ENCODE measurements around the gene SERPINA1. TPM values are rescaled to one million over a fixed set of nuclear protein-coding genes. Genes with fewer than 3 reads are reported as not detected.

SERPINA1 gene
- total RNA-seq, 1 experiment from 2014 or later: 10.5 TPM

DNA sequence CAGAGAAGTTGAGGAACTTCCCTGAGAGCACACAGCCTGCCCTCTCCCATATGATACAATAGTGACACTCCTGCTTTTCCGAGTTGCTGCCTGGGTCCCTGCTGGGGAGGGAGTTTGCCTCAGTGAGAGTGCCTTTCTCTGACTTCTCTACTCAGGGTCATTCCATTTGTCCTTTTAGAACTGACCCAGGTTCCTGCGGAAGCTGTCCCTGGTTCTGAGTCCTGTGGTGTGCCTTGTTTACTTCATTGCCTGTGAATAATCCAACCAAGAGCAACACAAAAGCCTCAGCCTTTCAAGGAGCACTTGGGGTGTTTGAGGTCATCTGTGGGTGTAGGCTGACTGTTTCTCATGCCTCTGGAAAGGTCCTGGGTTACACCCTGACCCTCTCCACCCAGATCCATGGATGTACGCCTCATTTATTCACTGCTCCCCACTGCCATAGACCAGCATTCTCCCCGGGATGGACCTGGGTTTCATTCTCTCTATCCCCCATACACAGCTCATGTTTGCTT lies 13.6 kb downstream of the SERPINA1 start:
- Histone ChIP-seq H2AFZ (ENCODE audit: low read length) (no peak overlapping the region), H3K4me2 (ENCODE audit: low read length) (no peak overlapping the region), H3K27me3 (ENCODE audit: low read length) (no peaks in the 10 kb centered on the region), H3K27ac (ENCODE audit: low read length) (no peak overlapping the region), H3K4me1 (ENCODE audit: insufficient read depth, low read length) (peaks cover 7% of the 10 kb centered on the region; the same call in 1 of the 2 replicates), H3K36me3 (ENCODE audit: low read depth, low read length) (no peaks in the 10 kb centered on the region), H3K9me2 (replicated peaks; ENCODE audit: low read length) (no peaks in the 10 kb centered on the region), H3F3A (ENCODE audit: low read length, unreplicated experiment) (no peaks in the 10 kb centered on the region), H3K4me3 (ENCODE audit: low read length) (no peak overlapping the region), H3K79me2 (ENCODE audit: low read length) (no peaks in the 10 kb centered on the region), H3K9ac (ENCODE audit: low read length) (no peak overlapping the region), H3K9me3 (ENCODE audit: low read length) (no peaks in the 10 kb centered on the region), H4K20me1 (ENCODE audit: low read length) (no peaks in the 10 kb centered on the region)
- DNase-seq: no peak
- no peak for TF ChIP-seq EZH2phosphoT487 (IDR thresholded peaks at IDR 0.05; ENCODE audit: borderline replicate concordance, low read length)
- TF ChIP-seq, protein P1, sequence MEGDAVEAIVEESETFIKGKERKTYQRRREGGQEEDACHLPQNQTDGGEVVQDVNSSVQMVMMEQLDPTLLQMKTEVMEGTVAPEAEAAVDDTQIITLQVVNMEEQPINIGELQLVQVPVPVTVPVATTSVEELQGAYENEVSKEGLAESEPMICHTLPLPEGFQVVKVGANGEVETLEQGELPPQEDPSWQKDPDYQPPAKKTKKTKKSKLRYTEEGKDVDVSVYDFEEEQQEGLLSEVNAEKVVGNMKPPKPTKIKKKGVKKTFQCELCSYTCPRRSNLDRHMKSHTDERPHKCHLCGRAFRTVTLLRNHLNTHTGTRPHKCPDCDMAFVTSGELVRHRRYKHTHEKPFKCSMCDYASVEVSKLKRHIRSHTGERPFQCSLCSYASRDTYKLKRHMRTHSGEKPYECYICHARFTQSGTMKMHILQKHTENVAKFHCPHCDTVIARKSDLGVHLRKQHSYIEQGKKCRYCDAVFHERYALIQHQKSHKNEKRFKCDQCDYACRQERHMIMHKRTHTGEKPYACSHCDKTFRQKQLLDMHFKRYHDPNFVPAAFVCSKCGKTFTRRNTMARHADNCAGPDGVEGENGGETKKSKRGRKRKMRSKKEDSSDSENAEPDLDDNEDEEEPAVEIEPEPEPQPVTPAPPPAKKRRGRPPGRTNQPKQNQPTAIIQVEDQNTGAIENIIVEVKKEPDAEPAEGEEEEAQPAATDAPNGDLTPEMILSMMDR (conservative IDR thresholded peaks at IDR 0.05; ENCODE audit: low read depth, low read length): no peak
- no peak for TF ChIP-seq EZH2 (IDR thresholded peaks at IDR 0.05; ENCODE audit: low read length, unreplicated experiment)
- ChIA-PET CTCF (no interaction called here), POLR2A (ENCODE audit: unreplicated experiment) (no interaction called here)
- ATAC-seq: no peak
- BruUV-seq (replicated peaks): no TSS peak
- intact Hi-C loops (cut with micrococcal nuclease): no loop called here

DNA sequence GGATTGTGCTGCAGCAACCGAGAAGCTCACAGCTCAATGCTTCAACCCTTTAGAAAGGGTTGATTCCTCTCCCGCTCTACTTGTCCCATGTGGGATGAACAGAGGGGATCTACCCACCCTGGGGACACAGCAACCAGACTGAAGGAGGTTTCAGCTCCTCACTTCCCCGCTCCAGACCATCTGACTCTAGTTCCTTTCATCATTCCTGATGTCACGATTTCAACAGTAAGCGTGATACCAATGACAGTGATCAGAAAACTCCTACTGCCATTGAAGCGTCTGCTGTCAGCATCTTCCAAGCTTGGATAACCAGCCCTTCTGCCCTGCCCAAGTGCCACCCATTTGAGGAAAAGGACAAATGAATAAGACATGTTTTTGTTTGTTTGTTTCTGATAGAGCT lies 14.3 kb downstream of the SERPINA1 start:
- DNase-seq: no peak
- H3K27ac ChIP-seq (ENCODE audit: low read length): peak overlapping the region; percentile 31
- intact Hi-C loops (cut with micrococcal nuclease): no loop called here
- H3K36me3 ChIP-seq (ENCODE audit: low read depth, low read length): no peaks in the 10 kb centered on the region
- peaks cover 7% of the 10 kb centered on the region; the same call in 1 of the 2 replicates for H3K4me1 ChIP-seq (ENCODE audit: insufficient read depth, low read length)
- no peak overlapping the region for H3K4me2 ChIP-seq (ENCODE audit: low read length)
- H4K20me1 ChIP-seq (ENCODE audit: low read length): no peaks in the 10 kb centered on the region
- H2AFZ ChIP-seq (ENCODE audit: low read length): no peak overlapping the region
- H3K79me2 ChIP-seq (ENCODE audit: low read length): no peaks in the 10 kb centered on the region
- H3K9me2 ChIP-seq (replicated peaks; ENCODE audit: low read length): no peaks in the 10 kb centered on the region
- no peaks in the 10 kb centered on the region for H3K27me3 ChIP-seq (ENCODE audit: low read length)
- no peaks in the 10 kb centered on the region for H3F3A ChIP-seq (ENCODE audit: low read length, unreplicated experiment)
- H3K9ac ChIP-seq (ENCODE audit: low read length): no peak overlapping the region
- POLR2A ChIA-PET (ENCODE audit: unreplicated experiment): no interaction called here
- TF ChIP-seq, protein P1 (conservative IDR thresholded peaks at IDR 0.05; ENCODE audit: low read depth, low read length): no peak
- TF ChIP-seq EZH2phosphoT487 (IDR thresholded peaks at IDR 0.05; ENCODE audit: borderline replicate concordance, low read length) (no peak), EZH2 (IDR thresholded peaks at IDR 0.05; ENCODE audit: low read length, unreplicated experiment) (no peak)
- no peak for ATAC-seq
- no peak overlapping the region for H3K4me3 ChIP-seq (ENCODE audit: low read length)
- CTCF ChIA-PET: no interaction called here
- no TSS peak for BruUV-seq (replicated peaks)
- no peaks in the 10 kb centered on the region for H3K9me3 ChIP-seq (ENCODE audit: low read length)

DNA sequence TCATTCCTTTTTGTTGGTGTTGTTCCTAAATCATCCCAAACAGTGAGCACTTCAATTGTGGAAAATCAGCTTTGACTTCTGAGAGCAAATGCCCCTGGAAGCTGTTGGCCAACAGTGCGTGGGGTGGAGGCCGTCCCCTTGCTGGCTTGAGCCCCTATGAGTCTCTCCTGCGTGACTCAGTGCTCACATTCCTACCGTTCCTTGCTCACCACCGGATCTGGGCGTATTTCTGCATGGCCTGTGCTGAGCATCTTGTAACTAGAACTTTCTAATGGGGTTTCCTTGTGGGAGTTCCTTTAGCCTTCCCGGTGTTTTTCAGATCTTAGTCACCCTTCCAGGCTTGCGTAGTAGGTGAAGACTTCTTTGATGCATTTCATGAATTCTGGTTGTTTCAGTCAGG lies 14.7 kb downstream of the SERPINA1 start:
- Histone ChIP-seq H3K79me2 (ENCODE audit: low read length) (no peaks in the 10 kb centered on the region), H4K20me1 (ENCODE audit: low read length) (no peaks in the 10 kb centered on the region), H3K4me2 (ENCODE audit: low read length) (no peak overlapping the region), H3K9me2 (replicated peaks; ENCODE audit: low read length) (no peaks in the 10 kb centered on the region), H3K36me3 (ENCODE audit: low read depth, low read length) (no peaks in the 10 kb centered on the region), H3K9me3 (ENCODE audit: low read length) (no peaks in the 10 kb centered on the region), H3K4me3 (ENCODE audit: low read length) (no peak overlapping the region), H3K27me3 (ENCODE audit: low read length) (no peaks in the 10 kb centered on the region), H3K9ac (ENCODE audit: low read length) (no peak overlapping the region), H3K4me1 (ENCODE audit: insufficient read depth, low read length) (peaks cover 7% of the 10 kb centered on the region; the same call in 1 of the 2 replicates), H2AFZ (ENCODE audit: low read length) (no peak overlapping the region), H3K27ac (ENCODE audit: low read length) (peak overlapping the region; percentile 64), H3F3A (ENCODE audit: low read length, unreplicated experiment) (no peaks in the 10 kb centered on the region)
- intact Hi-C loops (cut with micrococcal nuclease): no loop called here
- TF ChIP-seq EZH2phosphoT487 (IDR thresholded peaks at IDR 0.05; ENCODE audit: borderline replicate concordance, low read length) (no peak), EZH2 (IDR thresholded peaks at IDR 0.05; ENCODE audit: low read length, unreplicated experiment) (no peak)
- TF ChIP-seq, protein P1 (conservative IDR thresholded peaks at IDR 0.05; ENCODE audit: low read depth, low read length): no peak
- POLR2A ChIA-PET (ENCODE audit: unreplicated experiment): no interaction called here
- CTCF ChIA-PET: no interaction called here
- peak; percentile 57 for ATAC-seq
- BruUV-seq (replicated peaks): no TSS peak
- DNase-seq: peak; percentile 73
